B cell (primary cell): ENCODE data around the gene DPT.

Experiments
- EZH2 ChIP-seq: IDR thresholded peaks from 2 replicates; pipeline ENCODE4 v1.6.1; 2012; ENCODE audit warnings: borderline replicate concordance, low read depth, mild to moderate bottlenecking, moderate library complexity, low read length; ENCODE audit not compliant: insufficient read depth, poor library complexity, severe bottlenecking
- TF ChIP-seq, protein P1 (sequence below): fragments of 200-600 bp; IDR thresholded peaks from one replicate; pipeline ENCODE4 v1.8.0; 2022; ENCODE audit warnings: antibody characterized with exemption, mild to moderate bottlenecking

GRCh38 chr1:168742386-168742785, 13.4 kb upstream of the DPT start:
- TF ChIP-seq, protein P1, sequence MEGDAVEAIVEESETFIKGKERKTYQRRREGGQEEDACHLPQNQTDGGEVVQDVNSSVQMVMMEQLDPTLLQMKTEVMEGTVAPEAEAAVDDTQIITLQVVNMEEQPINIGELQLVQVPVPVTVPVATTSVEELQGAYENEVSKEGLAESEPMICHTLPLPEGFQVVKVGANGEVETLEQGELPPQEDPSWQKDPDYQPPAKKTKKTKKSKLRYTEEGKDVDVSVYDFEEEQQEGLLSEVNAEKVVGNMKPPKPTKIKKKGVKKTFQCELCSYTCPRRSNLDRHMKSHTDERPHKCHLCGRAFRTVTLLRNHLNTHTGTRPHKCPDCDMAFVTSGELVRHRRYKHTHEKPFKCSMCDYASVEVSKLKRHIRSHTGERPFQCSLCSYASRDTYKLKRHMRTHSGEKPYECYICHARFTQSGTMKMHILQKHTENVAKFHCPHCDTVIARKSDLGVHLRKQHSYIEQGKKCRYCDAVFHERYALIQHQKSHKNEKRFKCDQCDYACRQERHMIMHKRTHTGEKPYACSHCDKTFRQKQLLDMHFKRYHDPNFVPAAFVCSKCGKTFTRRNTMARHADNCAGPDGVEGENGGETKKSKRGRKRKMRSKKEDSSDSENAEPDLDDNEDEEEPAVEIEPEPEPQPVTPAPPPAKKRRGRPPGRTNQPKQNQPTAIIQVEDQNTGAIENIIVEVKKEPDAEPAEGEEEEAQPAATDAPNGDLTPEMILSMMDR: no peak
- TF ChIP-seq EZH2: no peak
